Measurements from ENCODE around the gene ST8SIA2. TPM values are rescaled to one million over a fixed set of nuclear protein-coding genes. Genes with fewer than 3 reads are reported as not detected.

Gene ST8SIA2
- total RNA-seq, 2 donors from 2014 or later: 0.73 to 2.3 TPM

DNA sequence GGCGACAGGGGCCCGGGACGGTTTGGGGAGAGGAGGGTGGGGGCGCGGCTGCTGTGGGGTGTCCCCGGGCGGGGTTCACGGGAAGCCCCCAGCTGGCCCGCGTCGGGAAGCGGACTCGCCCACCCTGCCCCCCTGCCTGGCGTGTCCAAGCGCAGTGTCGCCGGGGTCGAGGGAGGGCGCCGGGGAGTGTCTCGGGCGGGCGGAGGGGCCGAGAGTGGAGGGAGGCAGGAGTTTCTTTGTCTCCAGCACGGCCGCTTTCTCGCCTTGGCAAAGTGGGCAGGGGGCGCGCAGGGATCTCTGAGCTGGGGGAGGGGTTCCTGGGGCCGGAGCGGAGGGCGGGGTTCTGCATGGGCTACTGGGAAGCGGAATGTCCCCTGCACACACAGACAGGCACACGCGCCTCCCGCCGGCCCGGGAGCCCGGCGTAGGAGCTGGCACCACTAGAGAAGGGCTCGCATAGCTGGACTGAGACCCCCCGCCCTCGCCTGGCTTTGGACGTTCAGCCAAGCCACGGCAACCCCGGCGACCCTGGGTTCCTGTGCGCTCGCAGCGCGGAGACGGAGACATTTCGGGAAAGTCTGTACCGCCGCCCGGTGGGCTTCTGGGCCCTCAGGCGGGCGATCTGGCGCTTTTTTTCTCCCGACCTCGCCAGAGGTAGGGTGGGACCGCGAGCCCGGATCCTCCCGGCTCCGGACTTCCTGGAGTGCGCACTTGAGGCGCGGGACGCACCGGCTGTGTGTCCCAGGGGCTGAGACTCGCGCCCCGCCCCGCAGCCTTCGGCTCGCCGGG, 822 bp downstream of the ST8SIA2 start:
- intact Hi-C loops (cut with DNase I): no loop called here
- no peak for DNase-seq (ENCODE audit: low spot score)
- Histone ChIP-seq H3K4me3 (peak overlapping the region; percentile 15 to 26), H3K27ac (no peak overlapping the region), H3K36me3 (no peaks in the 10 kb centered on the region), H3K27me3 (replicated peaks; ENCODE audit: insufficient read depth) (peaks cover 10% of the 10 kb centered on the region), H3K9me3 (no peaks in the 10 kb centered on the region), H3K4me1 (replicated peaks) (no peaks in the 10 kb centered on the region)
- TF ChIP-seq, protein P1, sequence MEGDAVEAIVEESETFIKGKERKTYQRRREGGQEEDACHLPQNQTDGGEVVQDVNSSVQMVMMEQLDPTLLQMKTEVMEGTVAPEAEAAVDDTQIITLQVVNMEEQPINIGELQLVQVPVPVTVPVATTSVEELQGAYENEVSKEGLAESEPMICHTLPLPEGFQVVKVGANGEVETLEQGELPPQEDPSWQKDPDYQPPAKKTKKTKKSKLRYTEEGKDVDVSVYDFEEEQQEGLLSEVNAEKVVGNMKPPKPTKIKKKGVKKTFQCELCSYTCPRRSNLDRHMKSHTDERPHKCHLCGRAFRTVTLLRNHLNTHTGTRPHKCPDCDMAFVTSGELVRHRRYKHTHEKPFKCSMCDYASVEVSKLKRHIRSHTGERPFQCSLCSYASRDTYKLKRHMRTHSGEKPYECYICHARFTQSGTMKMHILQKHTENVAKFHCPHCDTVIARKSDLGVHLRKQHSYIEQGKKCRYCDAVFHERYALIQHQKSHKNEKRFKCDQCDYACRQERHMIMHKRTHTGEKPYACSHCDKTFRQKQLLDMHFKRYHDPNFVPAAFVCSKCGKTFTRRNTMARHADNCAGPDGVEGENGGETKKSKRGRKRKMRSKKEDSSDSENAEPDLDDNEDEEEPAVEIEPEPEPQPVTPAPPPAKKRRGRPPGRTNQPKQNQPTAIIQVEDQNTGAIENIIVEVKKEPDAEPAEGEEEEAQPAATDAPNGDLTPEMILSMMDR (IDR thresholded peaks at IDR 0.05): no peak
- no peak for TF ChIP-seq POLR2A (IDR thresholded peaks at IDR 0.05)
- TF ChIP-seq POLR2AphosphoS5 (IDR thresholded peaks at IDR 0.05): no peak
- WGBS: 2% methylated on average over 48 of the region's 78 CpGs

DNA sequence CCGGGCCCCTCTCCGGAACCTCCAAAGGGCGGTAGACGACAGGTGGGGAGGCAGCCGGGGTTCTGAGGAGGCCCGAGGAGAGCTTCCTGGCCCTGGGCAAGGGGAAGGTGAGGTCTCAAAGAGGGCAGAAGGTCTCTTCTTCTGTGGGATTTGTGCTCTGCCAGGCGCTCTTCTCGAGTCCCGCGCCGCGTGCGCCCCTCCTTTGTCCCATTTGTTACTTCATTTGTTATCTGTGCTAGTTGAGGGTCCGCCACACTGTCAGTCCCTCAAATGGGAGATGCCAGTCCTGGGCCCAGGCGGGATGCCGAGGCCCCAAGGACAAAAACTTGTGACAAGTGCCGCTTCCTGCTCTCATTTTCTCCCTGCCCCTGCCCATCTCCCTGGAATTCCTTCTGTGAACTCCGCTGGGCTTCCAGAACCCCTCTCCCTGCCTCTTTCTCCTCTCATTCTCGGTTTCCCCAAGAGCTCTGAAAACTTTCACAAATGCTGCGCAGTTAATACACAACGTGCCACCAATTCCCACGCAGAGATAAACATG, 1.5 kb downstream of the ST8SIA2 start:
- no peaks in the 10 kb centered on the region for H3K4me1 ChIP-seq (replicated peaks)
- H3K27ac ChIP-seq: no peak overlapping the region
- peaks cover 13% of the 10 kb centered on the region for H3K27me3 ChIP-seq (replicated peaks; ENCODE audit: insufficient read depth)
- WGBS: 64% methylated on average over 17 of the region's 22 CpGs
- TF ChIP-seq POLR2A (IDR thresholded peaks at IDR 0.05) (no peak), POLR2AphosphoS5 (IDR thresholded peaks at IDR 0.05) (no peak)
- TF ChIP-seq, protein P1 (IDR thresholded peaks at IDR 0.05): no peak
- intact Hi-C loops (cut with DNase I): no loop called here
- H3K36me3 ChIP-seq: no peaks in the 10 kb centered on the region
- no peaks in the 10 kb centered on the region for H3K9me3 ChIP-seq
- DNase-seq (ENCODE audit: low spot score): no peak
- peak overlapping the region in 1 of 2 donors; percentile 26 for H3K4me3 ChIP-seq

DNA sequence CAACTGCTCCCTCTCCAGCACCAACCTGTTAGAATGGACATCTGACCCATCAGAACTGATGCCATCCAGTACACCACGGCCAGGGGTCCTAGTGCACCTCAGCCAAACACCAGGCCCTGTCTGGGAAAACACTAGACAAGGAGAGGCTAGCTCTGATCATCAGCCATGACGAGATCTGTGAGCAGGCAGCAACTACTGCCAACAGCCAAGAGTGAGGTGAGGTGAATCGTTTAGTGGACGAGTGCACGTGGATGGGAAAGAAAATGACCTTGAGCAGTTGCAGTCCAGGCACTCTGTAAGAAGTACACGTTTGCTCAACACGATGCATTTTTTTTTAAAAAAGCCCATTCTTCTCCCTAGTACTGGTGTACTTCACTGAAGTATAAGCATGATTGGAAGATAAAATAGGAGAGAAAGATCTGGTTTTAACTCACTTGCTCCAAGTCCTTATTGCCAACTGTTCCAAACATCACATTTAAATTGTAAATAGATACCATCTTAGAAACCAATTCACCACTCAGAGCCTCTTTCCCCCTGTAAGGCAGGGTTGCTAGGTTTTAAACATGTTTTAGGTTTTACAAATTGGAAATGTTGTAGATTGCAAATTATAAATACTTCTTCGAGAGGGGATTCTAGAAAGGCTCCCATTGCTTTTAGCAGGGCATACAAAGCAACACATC, 5.7 kb downstream of the ST8SIA2 start:
- intact Hi-C loops (cut with DNase I): no loop called here
- H3K9me3 ChIP-seq: no peaks in the 10 kb centered on the region
- H3K27ac ChIP-seq: no peak overlapping the region
- no peaks in the 10 kb centered on the region for H3K4me1 ChIP-seq (replicated peaks)
- WGBS: 90% methylated on average over 8 of the region's 8 CpGs
- H3K4me3 ChIP-seq: no peak overlapping the region
- peaks cover 12% of the 10 kb centered on the region for H3K27me3 ChIP-seq (replicated peaks; ENCODE audit: insufficient read depth)
- H3K36me3 ChIP-seq: no peaks in the 10 kb centered on the region
- TF ChIP-seq POLR2A (IDR thresholded peaks at IDR 0.05) (no peak), POLR2AphosphoS5 (IDR thresholded peaks at IDR 0.05) (no peak)
- TF ChIP-seq, protein P1 (IDR thresholded peaks at IDR 0.05): no peak
- no peak for DNase-seq (ENCODE audit: low spot score)

DNA sequence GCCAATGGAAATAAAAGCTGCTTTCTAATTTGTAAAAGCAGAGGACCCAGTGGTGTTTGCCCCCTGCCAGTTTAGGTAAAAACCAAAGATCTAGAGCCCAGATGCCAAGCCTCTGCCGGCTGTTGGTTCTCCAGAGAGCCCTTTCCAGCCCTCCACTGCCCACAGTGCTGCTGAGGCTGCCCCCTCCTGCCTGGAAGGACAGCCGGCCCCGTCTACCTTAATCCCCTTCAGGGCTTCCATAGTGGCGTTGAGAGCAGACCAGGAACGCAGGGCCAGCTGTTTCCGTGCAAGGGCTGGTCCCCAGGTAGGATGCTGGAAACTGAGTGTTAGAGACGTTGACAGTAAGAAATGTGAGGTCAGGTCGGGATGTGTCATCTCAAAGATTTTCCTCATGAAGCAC, 6.9 kb downstream of the ST8SIA2 start:
- TF ChIP-seq POLR2A (IDR thresholded peaks at IDR 0.05) (no peak), POLR2AphosphoS5 (IDR thresholded peaks at IDR 0.05) (no peak)
- TF ChIP-seq, protein P1 (IDR thresholded peaks at IDR 0.05): no peak
- H3K4me1 ChIP-seq (replicated peaks): no peaks in the 10 kb centered on the region
- peaks cover 10% of the 10 kb centered on the region for H3K27me3 ChIP-seq (replicated peaks; ENCODE audit: insufficient read depth)
- H3K36me3 ChIP-seq: no peaks in the 10 kb centered on the region
- H3K27ac ChIP-seq: no peak overlapping the region
- no peak overlapping the region for H3K4me3 ChIP-seq
- DNase-seq (ENCODE audit: low spot score): no peak
- no peaks in the 10 kb centered on the region for H3K9me3 ChIP-seq
- WGBS: 82% methylated on average over 8 of the region's 8 CpGs
- intact Hi-C loops (cut with DNase I): no loop called here
